Osteoblast (primary cell): ENCODE results near the gene EYA3. TPM values are rescaled to one million over a fixed set of nuclear protein-coding genes. Genes with fewer than 3 reads are reported as not detected.

Experiments used
- DNase-seq: peaks from one replicate; pipeline ENCODE4 v3.0.0; 2011; ENCODE audit warnings: low spot score, mixed read lengths; ENCODE audit not compliant: insufficient read length; ENCODE audit errors: missing footprints
- H2AFZ ChIP-seq: 2 replicates; pipeline ENCODE4 v1.6.0; 2011; ENCODE audit warnings: mild to moderate bottlenecking, low read length
- H3K27ac ChIP-seq: 2 replicates; pipeline ENCODE4 v1.5.1; 2011; ENCODE audit warnings: mild to moderate bottlenecking, low read depth, low read length, moderate library complexity
- H3K27me3 ChIP-seq: 2 replicates; pipeline ENCODE4 v1.6.0; 2012; ENCODE audit warnings: mild to moderate bottlenecking, control low read depth, inconsistent platforms, low read length, moderate library complexity; ENCODE audit not compliant: insufficient read depth
- H3K36me3 ChIP-seq: 2 replicates; pipeline ENCODE4 v1.5.1; 2011; ENCODE audit warnings: mild to moderate bottlenecking, low read length, control low read depth, moderate library complexity; ENCODE audit not compliant: insufficient read depth
- H3K4me1 ChIP-seq: 2 replicates; pipeline ENCODE4 v1.5.1; 2011; ENCODE audit warnings: mild to moderate bottlenecking, low read length, control low read depth, moderate library complexity; ENCODE audit not compliant: insufficient read depth
- H3K4me2 ChIP-seq: 2 replicates; pipeline ENCODE4 v1.6.0; 2011; ENCODE audit warnings: mild to moderate bottlenecking, low read length; ENCODE audit not compliant: insufficient read depth
- H3K4me3 ChIP-seq: fragments of 200-600 bp; sonication (generic); 3 replicates; pipeline ENCODE4 v1.5.1; 2012; ENCODE audit warnings: mild to moderate bottlenecking, low read length, inconsistent platforms; ENCODE audit not compliant: insufficient read depth
- H3K79me2 ChIP-seq: 2 replicates; pipeline ENCODE4 v1.6.0; 2012; ENCODE audit warnings: mild to moderate bottlenecking, low read length, control low read depth, inconsistent platforms; ENCODE audit not compliant: insufficient read depth
- H3K9me3 ChIP-seq: 2 replicates; pipeline ENCODE4 v1.5.1; 2011; ENCODE audit warnings: low read depth, low read length, control low read depth
- H4K20me1 ChIP-seq: 2 replicates; pipeline ENCODE4 v1.6.0; 2012; ENCODE audit warnings: mild to moderate bottlenecking, low read length, control low read depth; ENCODE audit not compliant: insufficient read depth
- CTCF ChIP-seq: IDR thresholded peaks from 2 replicates; pipeline ENCODE4 v1.5.1; 2011; ENCODE audit warnings: mild to moderate bottlenecking, low read depth, low read length, moderate library complexity; ENCODE audit errors: extremely low read depth
- total RNA-seq: library from RNA; depleted of rRNA; stranded (reverse); fragments of >200 nt; gene quantifications from 2 replicates; pipeline ENCODE4 v1.2.3, GENCODE V29; 2012

EYA3 gene
- total RNA-seq, 1 donor = 10.9 TPM

- Histone ChIP-seq H3K4me3 (no peak overlapping the region), H2AFZ (no peak overlapping the region), H3K4me2 (no peak overlapping the region), H3K79me2 (no peaks in the 10 kb centered on the region), H4K20me1 (no peaks in the 10 kb centered on the region), H3K4me1 (no peaks in the 10 kb centered on the region), H3K27me3 (no peaks in the 10 kb centered on the region), H3K27ac (no peak overlapping the region), H3K9me3 (no peaks in the 10 kb centered on the region), H3K36me3 (no peaks in the 10 kb centered on the region)
- no peak for TF ChIP-seq CTCF
- DNase-seq = no peak
These were observed 47.2 kb upstream of the EYA3 start for GRCh38 chr1:28135371-28136168.

GRCh38 chr1:28134651-28135207 lies 46.3 kb upstream of the EYA3 start:
- no peaks in the 10 kb centered on the region for H3K27me3 ChIP-seq
- no peak for DNase-seq
- TF ChIP-seq CTCF = no peak
- H3K4me3 ChIP-seq = no peak overlapping the region
- no peak overlapping the region for H3K27ac ChIP-seq
- no peak overlapping the region for H2AFZ ChIP-seq
- H3K9me3 ChIP-seq = no peaks in the 10 kb centered on the region
- no peaks in the 10 kb centered on the region for H3K79me2 ChIP-seq
- H3K36me3 ChIP-seq = no peaks in the 10 kb centered on the region
- H4K20me1 ChIP-seq = no peaks in the 10 kb centered on the region
- no peak overlapping the region for H3K4me2 ChIP-seq
- no peaks in the 10 kb centered on the region for H3K4me1 ChIP-seq

DNA sequence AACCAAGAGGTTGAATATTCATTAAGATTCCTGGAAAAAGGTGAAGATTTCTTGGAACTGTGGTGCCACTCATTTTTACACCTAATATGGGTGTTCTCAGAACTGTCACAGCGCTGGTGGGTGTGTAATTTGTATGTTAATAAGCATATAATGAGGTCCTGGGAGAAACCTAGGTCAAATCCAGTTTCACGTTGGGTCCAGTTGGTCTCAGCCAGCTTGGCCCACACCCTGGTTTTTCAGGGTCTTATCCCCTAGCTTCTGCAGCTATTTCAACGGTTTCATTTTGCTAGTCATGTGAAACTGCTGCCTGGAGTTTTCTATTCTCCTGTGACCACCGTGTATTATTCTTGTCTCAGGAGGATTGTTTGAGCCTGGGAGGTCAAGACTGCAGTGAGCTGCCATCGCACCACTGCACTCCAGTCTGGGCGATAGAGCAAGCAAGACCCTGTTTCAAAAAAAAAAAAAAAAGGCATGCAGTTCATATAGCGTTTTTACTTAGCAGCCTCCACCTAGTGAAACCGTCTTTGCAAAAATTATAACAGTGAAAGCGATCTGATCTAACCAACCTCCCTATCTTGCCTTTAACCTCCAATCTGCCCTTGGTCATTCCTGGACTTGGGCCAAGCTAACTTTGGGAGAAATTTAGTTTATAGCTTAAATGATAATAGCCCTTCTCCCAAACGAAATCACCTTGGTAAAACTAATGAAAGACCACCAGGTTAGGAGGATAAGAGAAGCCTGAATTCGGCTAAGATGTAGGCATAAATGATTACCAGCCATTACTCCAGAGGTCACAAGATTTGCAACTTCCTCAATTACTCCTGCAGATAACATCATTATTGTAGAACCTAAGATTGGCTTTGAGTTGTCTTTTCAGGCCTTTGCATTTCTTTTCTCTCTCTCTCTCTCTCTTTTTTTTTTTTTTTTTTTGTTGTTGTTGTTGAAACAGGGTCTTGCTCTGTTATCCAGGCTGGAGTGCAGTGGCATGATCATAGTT lies 44.1 kb upstream of the EYA3 start:
- Histone ChIP-seq H3K27me3 (no peaks in the 10 kb centered on the region), H3K36me3 (no peaks in the 10 kb centered on the region), H3K27ac (no peak overlapping the region), H3K4me3 (no peak overlapping the region), H2AFZ (no peak overlapping the region), H3K4me2 (no peak overlapping the region), H3K9me3 (no peaks in the 10 kb centered on the region), H3K79me2 (no peaks in the 10 kb centered on the region), H3K4me1 (peaks cover 8% of the 10 kb centered on the region), H4K20me1 (no peaks in the 10 kb centered on the region)
- TF ChIP-seq CTCF = no peak
- no peak for DNase-seq
